Activated CD4-positive, CD25-positive, alpha-beta regulatory T cell treated with anti-CD3 and anti-CD28 coated beads, Interleukin-2, amount 50 U/mL, for 16 hours (primary cell): Measurements from ENCODE around the gene OR51I2.

Experiments
- DNase-seq: peaks from one replicate; pipeline ENCODE4 v3.0.0-alpha.2; 2020; ENCODE audit warnings: low read depth, low spot score

Gene OR51I2

GRCh38 chr11:5505363-5506048, 56.4 kb downstream of the OR51I2 start:
- DNase-seq: no peak
